ENCODE data around the gene NMNAT3.

DNA sequence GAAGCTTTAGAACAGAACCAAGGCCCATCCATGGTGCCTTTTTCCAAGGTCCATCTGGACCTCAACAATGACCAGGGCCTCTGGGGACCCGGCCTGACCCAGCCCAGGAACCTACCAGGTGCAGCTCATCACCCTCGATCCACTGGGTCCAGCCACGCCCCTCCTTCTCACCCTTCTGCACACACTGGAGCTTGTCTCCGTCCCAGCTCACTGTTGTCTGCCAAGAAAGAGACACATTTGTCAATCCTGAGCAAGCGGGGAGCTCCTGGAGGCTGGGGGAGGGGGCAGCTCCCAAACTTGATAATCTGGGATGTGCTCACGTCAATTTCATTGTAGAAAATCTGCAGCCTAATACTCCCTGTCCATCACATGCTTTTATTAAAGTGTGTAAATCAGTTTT, 159.5 kb downstream of the NMNAT3 start:
- TF ChIP-seq, protein P1, sequence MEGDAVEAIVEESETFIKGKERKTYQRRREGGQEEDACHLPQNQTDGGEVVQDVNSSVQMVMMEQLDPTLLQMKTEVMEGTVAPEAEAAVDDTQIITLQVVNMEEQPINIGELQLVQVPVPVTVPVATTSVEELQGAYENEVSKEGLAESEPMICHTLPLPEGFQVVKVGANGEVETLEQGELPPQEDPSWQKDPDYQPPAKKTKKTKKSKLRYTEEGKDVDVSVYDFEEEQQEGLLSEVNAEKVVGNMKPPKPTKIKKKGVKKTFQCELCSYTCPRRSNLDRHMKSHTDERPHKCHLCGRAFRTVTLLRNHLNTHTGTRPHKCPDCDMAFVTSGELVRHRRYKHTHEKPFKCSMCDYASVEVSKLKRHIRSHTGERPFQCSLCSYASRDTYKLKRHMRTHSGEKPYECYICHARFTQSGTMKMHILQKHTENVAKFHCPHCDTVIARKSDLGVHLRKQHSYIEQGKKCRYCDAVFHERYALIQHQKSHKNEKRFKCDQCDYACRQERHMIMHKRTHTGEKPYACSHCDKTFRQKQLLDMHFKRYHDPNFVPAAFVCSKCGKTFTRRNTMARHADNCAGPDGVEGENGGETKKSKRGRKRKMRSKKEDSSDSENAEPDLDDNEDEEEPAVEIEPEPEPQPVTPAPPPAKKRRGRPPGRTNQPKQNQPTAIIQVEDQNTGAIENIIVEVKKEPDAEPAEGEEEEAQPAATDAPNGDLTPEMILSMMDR (IDR thresholded peaks at IDR 0.05): no peak
- TF ChIP-seq POLR2A (IDR thresholded peaks at IDR 0.05): no peak

Measured in thyroid gland (tissue), 4 donors.